Liver (tissue), 3 donors: ENCODE results near the gene GAS7.
"Not testable (repeated sequence)": the region's sequence is repeated elsewhere in the genome, so short reads cannot be mapped to it uniquely, and the experiment has no call there.

ENCODE experiments used
- EGR1 ChIP-seq, 2 donors: IDR thresholded peaks; 2 replicates each; pipeline ENCODE4 v1.6.1; 2016 to 2018; ENCODE audit warnings: antibody characterized with exemption in 2 of 2, low read depth in 2 of 2
- FOXA1 ChIP-seq: IDR thresholded peaks from 2 replicates; pipeline ENCODE4 v1.6.1; 2016; ENCODE audit warnings: antibody characterized with exemption
- GABPA ChIP-seq, 2 donors: IDR thresholded peaks in 1 of 2; conservative IDR thresholded peaks in 1 of 2; 2 replicates each; pipeline ENCODE4 v1.6.1; 2016; ENCODE audit warnings: antibody characterized with exemption in 2 of 2, mild to moderate bottlenecking in 1 of 2, moderate library complexity in 1 of 2
- HNF4A ChIP-seq, 2 donors: conservative IDR thresholded peaks; 2 replicates each; pipeline ENCODE4 v1.6.1; 2016; ENCODE audit warnings: antibody characterized with exemption in 2 of 2, mild to moderate bottlenecking in 2 of 2
- JUND ChIP-seq, 2 donors: IDR thresholded peaks; 2 replicates each; pipeline ENCODE4 v1.6.1; 2016; ENCODE audit warnings: antibody characterized with exemption in 2 of 2
- RAD21 ChIP-seq, 2 donors: IDR thresholded peaks; 2 replicates each; pipeline ENCODE4 v1.6.1; 2016; ENCODE audit warnings: antibody characterized with exemption in 2 of 2, mild to moderate bottlenecking in 2 of 2
- RXRA ChIP-seq, 2 donors: IDR thresholded peaks; 2 replicates each; pipeline ENCODE4 v1.6.1; 2017 to 2018; ENCODE audit warnings: antibody characterized with exemption in 2 of 2, mild to moderate bottlenecking in 1 of 2
- SP1 ChIP-seq: IDR thresholded peaks from 2 replicates; pipeline ENCODE4 v1.6.1; 2018; ENCODE audit warnings: antibody characterized with exemption, mild to moderate bottlenecking
- TAF1 ChIP-seq: conservative IDR thresholded peaks from 2 replicates; pipeline ENCODE4 v1.6.1; 2016; ENCODE audit warnings: antibody characterized with exemption, mild to moderate bottlenecking
- ZBTB33 ChIP-seq: IDR thresholded peaks from 2 replicates; pipeline ENCODE4 v1.6.1; 2016; ENCODE audit warnings: antibody characterized with exemption
- TF ChIP-seq, protein P1 (sequence below): fragments of 150-350 bp; IDR thresholded peaks from 2 replicates; pipeline ENCODE4 v1.5.1; 2017; ENCODE audit warnings: improper control_type of control experiment, low read depth, low read length; ENCODE audit not compliant: missing input control
- TF ChIP-seq, protein P2 (sequence below): IDR thresholded peaks from 2 replicates; pipeline ENCODE4 v1.6.1; 2016; ENCODE audit warnings: antibody characterized with exemption
- TF ChIP-seq, protein P3 (sequence below): IDR thresholded peaks from 2 replicates; pipeline ENCODE4 v1.6.1; 2016; ENCODE audit warnings: antibody characterized with exemption, mild to moderate bottlenecking
- donor health status: healthy.
- donor health status: healthy.

- TF ChIP-seq, protein P1, sequence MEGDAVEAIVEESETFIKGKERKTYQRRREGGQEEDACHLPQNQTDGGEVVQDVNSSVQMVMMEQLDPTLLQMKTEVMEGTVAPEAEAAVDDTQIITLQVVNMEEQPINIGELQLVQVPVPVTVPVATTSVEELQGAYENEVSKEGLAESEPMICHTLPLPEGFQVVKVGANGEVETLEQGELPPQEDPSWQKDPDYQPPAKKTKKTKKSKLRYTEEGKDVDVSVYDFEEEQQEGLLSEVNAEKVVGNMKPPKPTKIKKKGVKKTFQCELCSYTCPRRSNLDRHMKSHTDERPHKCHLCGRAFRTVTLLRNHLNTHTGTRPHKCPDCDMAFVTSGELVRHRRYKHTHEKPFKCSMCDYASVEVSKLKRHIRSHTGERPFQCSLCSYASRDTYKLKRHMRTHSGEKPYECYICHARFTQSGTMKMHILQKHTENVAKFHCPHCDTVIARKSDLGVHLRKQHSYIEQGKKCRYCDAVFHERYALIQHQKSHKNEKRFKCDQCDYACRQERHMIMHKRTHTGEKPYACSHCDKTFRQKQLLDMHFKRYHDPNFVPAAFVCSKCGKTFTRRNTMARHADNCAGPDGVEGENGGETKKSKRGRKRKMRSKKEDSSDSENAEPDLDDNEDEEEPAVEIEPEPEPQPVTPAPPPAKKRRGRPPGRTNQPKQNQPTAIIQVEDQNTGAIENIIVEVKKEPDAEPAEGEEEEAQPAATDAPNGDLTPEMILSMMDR, result not testable (repeated sequence)
- TF ChIP-seq TAF1; ZBTB33; RXRA (IDR thresholded peaks at IDR 0.05); JUND (IDR thresholded peaks at IDR 0.05); SP1; HNF4A (conservative IDR thresholded peaks at IDR 0.05); RAD21 (IDR thresholded peaks at IDR 0.05); GABPA (IDR thresholded peaks at IDR 0.05 in 1 of 2, conservative IDR thresholded peaks at IDR 0.05 in 1 of 2); FOXA1; EGR1 (IDR thresholded peaks at IDR 0.05; ENCODE audit: low read depth in 2 of 2): not testable (repeated sequence)
- TF ChIP-seq, protein P2, sequence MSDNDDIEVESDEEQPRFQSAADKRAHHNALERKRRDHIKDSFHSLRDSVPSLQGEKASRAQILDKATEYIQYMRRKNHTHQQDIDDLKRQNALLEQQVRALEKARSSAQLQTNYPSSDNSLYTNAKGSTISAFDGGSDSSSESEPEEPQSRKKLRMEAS, result not testable (repeated sequence)
- TF ChIP-seq, protein P3, sequence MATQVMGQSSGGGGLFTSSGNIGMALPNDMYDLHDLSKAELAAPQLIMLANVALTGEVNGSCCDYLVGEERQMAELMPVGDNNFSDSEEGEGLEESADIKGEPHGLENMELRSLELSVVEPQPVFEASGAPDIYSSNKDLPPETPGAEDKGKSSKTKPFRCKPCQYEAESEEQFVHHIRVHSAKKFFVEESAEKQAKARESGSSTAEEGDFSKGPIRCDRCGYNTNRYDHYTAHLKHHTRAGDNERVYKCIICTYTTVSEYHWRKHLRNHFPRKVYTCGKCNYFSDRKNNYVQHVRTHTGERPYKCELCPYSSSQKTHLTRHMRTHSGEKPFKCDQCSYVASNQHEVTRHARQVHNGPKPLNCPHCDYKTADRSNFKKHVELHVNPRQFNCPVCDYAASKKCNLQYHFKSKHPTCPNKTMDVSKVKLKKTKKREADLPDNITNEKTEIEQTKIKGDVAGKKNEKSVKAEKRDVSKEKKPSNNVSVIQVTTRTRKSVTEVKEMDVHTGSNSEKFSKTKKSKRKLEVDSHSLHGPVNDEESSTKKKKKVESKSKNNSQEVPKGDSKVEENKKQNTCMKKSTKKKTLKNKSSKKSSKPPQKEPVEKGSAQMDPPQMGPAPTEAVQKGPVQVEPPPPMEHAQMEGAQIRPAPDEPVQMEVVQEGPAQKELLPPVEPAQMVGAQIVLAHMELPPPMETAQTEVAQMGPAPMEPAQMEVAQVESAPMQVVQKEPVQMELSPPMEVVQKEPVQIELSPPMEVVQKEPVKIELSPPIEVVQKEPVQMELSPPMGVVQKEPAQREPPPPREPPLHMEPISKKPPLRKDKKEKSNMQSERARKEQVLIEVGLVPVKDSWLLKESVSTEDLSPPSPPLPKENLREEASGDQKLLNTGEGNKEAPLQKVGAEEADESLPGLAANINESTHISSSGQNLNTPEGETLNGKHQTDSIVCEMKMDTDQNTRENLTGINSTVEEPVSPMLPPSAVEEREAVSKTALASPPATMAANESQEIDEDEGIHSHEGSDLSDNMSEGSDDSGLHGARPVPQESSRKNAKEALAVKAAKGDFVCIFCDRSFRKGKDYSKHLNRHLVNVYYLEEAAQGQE, result not testable (repeated sequence)
Observed at GRCh38 chr17:10016958-10017570, 181.3 kb downstream of the GAS7 start.
